Fibroblast of skin of scalp (primary cell): ENCODE data around the gene ZNF79.
A peak's percentile ranks its signal among the peaks of the same experiment; 100 is the strongest.

ENCODE experiments used
- DNase-seq: peaks from one replicate; pipeline ENCODE4 v3.0.0-alpha.2; 2013

Gene ZNF79

GRCh38 chr9:127398715-127399400, 25.3 kb upstream of the ZNF79 start:
- no peak for DNase-seq

- no peak for DNase-seq
These were observed 24.4 kb upstream of the ZNF79 start for GRCh38 chr9:127399736-127400269.

GRCh38 chr9:127402401-127403090, 21.6 kb upstream of the ZNF79 start:
- DNase-seq = no peak

GRCh38 chr9:127403507-127404192, 20.5 kb upstream of the ZNF79 start:
- no peak for DNase-seq

- DNase-seq = no peak
These were observed 19.6 kb upstream of the ZNF79 start for GRCh38 chr9:127404631-127405030.

- no peak for DNase-seq
These were observed 18.6 kb upstream of the ZNF79 start for GRCh38 chr9:127405344-127406125.

- no peak for DNase-seq
These were observed 17.2 kb upstream of the ZNF79 start for GRCh38 chr9:127406799-127407491.

- DNase-seq = no peak
These were observed 16.7 kb upstream of the ZNF79 start for GRCh38 chr9:127407492-127407843.

- DNase-seq = no peak
These were observed 13.1 kb upstream of the ZNF79 start for GRCh38 chr9:127411122-127411521.

- no peak for DNase-seq
These were observed 9.0 kb upstream of the ZNF79 start for GRCh38 chr9:127415141-127415540.

GRCh38 chr9:127415657-127416056, 8.5 kb upstream of the ZNF79 start:
- DNase-seq = no peak

- DNase-seq = peak; percentile 33
These were observed 6.8 kb upstream of the ZNF79 start for GRCh38 chr9:127417131-127418036.

GRCh38 chr9:127418037-127418471, 6.1 kb upstream of the ZNF79 start:
- no peak for DNase-seq

- DNase-seq = no peak
These were observed 4.8 kb upstream of the ZNF79 start for GRCh38 chr9:127419348-127419747.

- DNase-seq = no peak
These were observed 3.1 kb upstream of the ZNF79 start for GRCh38 chr9:127421057-127421456.

GRCh38 chr9:127422133-127422782, 1.9 kb upstream of the ZNF79 start:
- no peak for DNase-seq

- no peak for DNase-seq
These were observed 1.4 kb upstream of the ZNF79 start for GRCh38 chr9:127422787-127423186.

GRCh38 chr9:127423476-127423933, 677 bp upstream of the ZNF79 start:
- no peak for DNase-seq

GRCh38 chr9:127424676-127424999, 456 bp downstream of the ZNF79 start:
- no peak for DNase-seq

- DNase-seq = no peak
These were observed 2.6 kb downstream of the ZNF79 start for GRCh38 chr9:127426756-127427155.
